GM19099 (cell line): ENCODE data around the gene BPHL.

Experiments used
- POLR2A ChIP-seq: IDR thresholded peaks from 3 replicates; pipeline ENCODE4 v1.6.1; 2011; ENCODE audit warnings: low read depth; ENCODE audit not compliant: insufficient read length; ENCODE audit errors: extremely low read depth

Gene BPHL

GRCh38 chr6:3195695-3196497 lies 77.4 kb downstream of the BPHL start:
- TF ChIP-seq POLR2A, result no peak

GRCh38 chr6:3196770-3197169 lies 78.3 kb downstream of the BPHL start:
- no peak for TF ChIP-seq POLR2A

GRCh38 chr6:3199382-3199781 lies 80.9 kb downstream of the BPHL start:
- TF ChIP-seq POLR2A, result no peak

GRCh38 chr6:3200682-3201081 lies 82.2 kb downstream of the BPHL start:
- TF ChIP-seq POLR2A, result no peak

- no peak for TF ChIP-seq POLR2A
Measured at GRCh38 chr6:3201388-3201787, 82.9 kb downstream of the BPHL start.
